Right cardiac atrium (tissue), 5 donors: ENCODE results near the gene TRIP12. TPM values are rescaled to one million over a fixed set of nuclear protein-coding genes. Genes with fewer than 3 reads are reported as not detected.

Experiments used
- ATAC-seq, 2 donors: fragments of 200-7000 bp; cut with Tn5 transposase; one replicate each; pipeline versions ENCODE4 v1.8.0 to v1.9.1; 2020; ENCODE audit warnings: moderate library complexity in 2 of 2, mild to moderate bottlenecking in 1 of 2
- DNase-seq, 3 donors: peaks; one replicate each; pipeline ENCODE4 v3.0.0-alpha.2; 2020
- H3K27ac ChIP-seq: one replicate; pipeline ENCODE4 v1.5.1; 2013; ENCODE audit warnings: mild to moderate bottlenecking, low read length, control low read depth, moderate library complexity
- H3K27me3 ChIP-seq: one replicate; pipeline ENCODE4 v1.6.1; 2013; ENCODE audit not compliant: control insufficient read depth, insufficient read depth
- H3K4me1 ChIP-seq: one replicate; pipeline ENCODE4 v1.6.1; 2013; ENCODE audit warnings: low read length; ENCODE audit not compliant: control insufficient read depth, insufficient read depth
- H3K4me3 ChIP-seq: one replicate; pipeline ENCODE4 v1.5.1; 2013; ENCODE audit warnings: low read length, control low read depth
- H3K9me3 ChIP-seq: one replicate; pipeline ENCODE4 v1.6.1; 2013; ENCODE audit warnings: low read length; ENCODE audit not compliant: control insufficient read depth
- WGBS: extraction: QIAGEN DNeasy Blood & Tissue Kit; methylation state at CpG from one replicate; pipeline ENCODE4 v1.1.7; 2013; 5-methylcytosine and 5-hydroxymethylcytosine counted together
- intact Hi-C, 4 donors: fragments of 100-400 bp; cut with DNase I; formaldehyde crosslinking; loops; one replicate each; pipeline versions ENCODE4 v1.11.0 to v1.14.0; 2022 to 2023
- polyA plus RNA-seq: library from polyadenylated mRNA; stranded (reverse); fragments of 200-250 nt; gene quantifications from one replicate; pipeline ENCODE4 v1.2.3, GENCODE V29; 2013
- total RNA-seq, 4 donors: library from RNA; stranded (reverse); fragmentation: NEBNext Ultra II Directional; extraction: Animal tissue kit (Norgen Biotek cat#: 25700); gene quantifications; one replicate each; pipeline ENCODE4 v1.2.1, GENCODE V29; 2021
- donor health status: healthy with polysubstance abuse.
- donor health status: DM: no; HTN: yes; CAD: no.
- donor health status: DM: no; HTN: no; CAD: no.
- donor health status: DM: no; HTN: yes; CAD: no; lungs with severe emphysema.
- donor health status: DM: yes; HTN: yes; CAD: no.

Gene TRIP12
- total and polyA plus RNA-seq, 5 donors, result 24.5 to 212 (median 203) TPM

GRCh38 chr2:229874647-229875046 lies 47.2 kb downstream of the TRIP12 start:
- 84% methylated on average over 4 of the region's 4 CpGs for WGBS
- ATAC-seq, result no peak
- no peak overlapping the region for H3K27ac ChIP-seq
- no peaks in the 10 kb centered on the region for H3K27me3 ChIP-seq
- no peaks in the 10 kb centered on the region for H3K9me3 ChIP-seq
- no peak overlapping the region for H3K4me3 ChIP-seq
- no peak for DNase-seq
- peaks cover 3% of the 10 kb centered on the region for H3K4me1 ChIP-seq
- intact Hi-C loops, result no loop called here

GRCh38 chr2:229873123-229873581 lies 48.7 kb downstream of the TRIP12 start:
- ATAC-seq, result no peak
- Histone ChIP-seq H3K27me3 (no peaks in the 10 kb centered on the region), H3K4me3 (no peak overlapping the region), H3K4me1 (peaks cover 3% of the 10 kb centered on the region), H3K27ac (no peak overlapping the region), H3K9me3 (no peaks in the 10 kb centered on the region)
- whole genome bisulfite sequencing, result 38% methylated on average over 1 of the region's 1 CpG
- DNase-seq, result no peak
- intact Hi-C loops, result no loop called here

- no peak overlapping the region for H3K4me3 ChIP-seq
- WGBS, result 95% methylated on average over 6 of the region's 6 CpGs
- intact Hi-C loops, result no loop called here
- H3K4me1 ChIP-seq, result peaks cover 3% of the 10 kb centered on the region
- H3K9me3 ChIP-seq, result no peaks in the 10 kb centered on the region
- H3K27ac ChIP-seq, result no peak overlapping the region
- H3K27me3 ChIP-seq, result no peaks in the 10 kb centered on the region
- DNase-seq (no peak), ATAC-seq (no peak)
Observed at GRCh38 chr2:229870903-229871656, 50.7 kb downstream of the TRIP12 start.

- ATAC-seq, result no peak
Observed at GRCh38 chr2:229869226-229869625, 52.6 kb downstream of the TRIP12 start.

GRCh38 chr2:229868794-229869193 lies 53.0 kb downstream of the TRIP12 start:
- no peak overlapping the region for H3K27ac ChIP-seq
- H3K27me3 ChIP-seq, result no peaks in the 10 kb centered on the region
- no peak overlapping the region for H3K4me3 ChIP-seq
- DNase-seq (no peak), ATAC-seq (no peak)
- H3K9me3 ChIP-seq, result no peaks in the 10 kb centered on the region
- WGBS, result 81% methylated on average over 2 of the region's 2 CpGs
- H3K4me1 ChIP-seq, result peaks cover 3% of the 10 kb centered on the region
- intact Hi-C loops, result no loop called here

More at GRCh38 chr2:229869226-229869625, 52.6 kb downstream of the TRIP12 start:
- intact Hi-C loops, result no loop called here
- no peaks in the 10 kb centered on the region for H3K9me3 ChIP-seq
- H3K4me3 ChIP-seq, result no peak overlapping the region
- no peak overlapping the region for H3K27ac ChIP-seq
- H3K4me1 ChIP-seq, result peaks cover 3% of the 10 kb centered on the region
- no peaks in the 10 kb centered on the region for H3K27me3 ChIP-seq
- WGBS, result 94% methylated on average over 3 of the region's 3 CpGs
- no peak for DNase-seq

GRCh38 chr2:229865033-229865432 lies 56.8 kb downstream of the TRIP12 start:
- Histone ChIP-seq H3K27ac (no peak overlapping the region), H3K27me3 (no peaks in the 10 kb centered on the region), H3K9me3 (no peaks in the 10 kb centered on the region), H3K4me1 (no peaks in the 10 kb centered on the region), H3K4me3 (no peak overlapping the region)
- 93% methylated on average over 2 of the region's 2 CpGs for WGBS
- intact Hi-C loops, result no loop called here
- no peak for DNase-seq
- ATAC-seq, result no peak

GRCh38 chr2:229861431-229861830 lies 60.4 kb downstream of the TRIP12 start:
- no peaks in the 10 kb centered on the region for H3K9me3 ChIP-seq
- no peak overlapping the region for H3K4me3 ChIP-seq
- H3K4me1 ChIP-seq, result peaks cover 1% of the 10 kb centered on the region
- ATAC-seq, result no peak
- H3K27me3 ChIP-seq, result no peaks in the 10 kb centered on the region
- intact Hi-C loops, result no loop called here
- no peak overlapping the region for H3K27ac ChIP-seq
- no peak for DNase-seq

GRCh38 chr2:229860334-229860733 lies 61.5 kb downstream of the TRIP12 start:
- H3K4me3 ChIP-seq, result no peak overlapping the region
- 98% methylated on average over 1 of the region's 1 CpG for WGBS
- no peaks in the 10 kb centered on the region for H3K9me3 ChIP-seq
- no peaks in the 10 kb centered on the region for H3K27me3 ChIP-seq
- peaks cover 3% of the 10 kb centered on the region for H3K4me1 ChIP-seq
- ATAC-seq, result no peak
- no peak overlapping the region for H3K27ac ChIP-seq
- intact Hi-C loops, result no loop called here
- DNase-seq, result no peak

- Histone ChIP-seq H3K27me3 (no peaks in the 10 kb centered on the region), H3K4me3 (no peak overlapping the region), H3K9me3 (no peaks in the 10 kb centered on the region), H3K4me1 (peaks cover 4% of the 10 kb centered on the region), H3K27ac (no peak overlapping the region)
- DNase-seq (no peak), ATAC-seq (no peak)
- intact Hi-C loops, result no loop called here
- 97% methylated on average over 3 of the region's 3 CpGs for WGBS
Observed at GRCh38 chr2:229858351-229858750, 63.5 kb downstream of the TRIP12 start.

- WGBS, result 97% methylated on average over 1 of the region's 1 CpG
- no peaks in the 10 kb centered on the region for H3K9me3 ChIP-seq
- intact Hi-C loops, result no loop called here
- no peak for ATAC-seq
- no peaks in the 10 kb centered on the region for H3K27me3 ChIP-seq
- H3K27ac ChIP-seq, result no peak overlapping the region
- no peak for DNase-seq
- H3K4me3 ChIP-seq, result no peak overlapping the region
- H3K4me1 ChIP-seq, result peaks cover 4% of the 10 kb centered on the region
Observed at GRCh38 chr2:229857634-229858033, 64.2 kb downstream of the TRIP12 start.

- Histone ChIP-seq H3K4me1 (peaks cover 4% of the 10 kb centered on the region), H3K4me3 (no peak overlapping the region), H3K27ac (no peak overlapping the region), H3K9me3 (no peaks in the 10 kb centered on the region), H3K27me3 (no peaks in the 10 kb centered on the region)
- DNase-seq (no peak), ATAC-seq (no peak)
- intact Hi-C loops, result no loop called here
Observed at GRCh38 chr2:229856413-229856812, 65.4 kb downstream of the TRIP12 start.

- 94% methylated on average over 5 of the region's 5 CpGs for WGBS
- no peak for ATAC-seq
- no peak for DNase-seq
- intact Hi-C loops, result no loop called here
- Histone ChIP-seq H3K4me1 (peaks cover 4% of the 10 kb centered on the region), H3K4me3 (no peak overlapping the region), H3K27me3 (no peaks in the 10 kb centered on the region), H3K27ac (no peak overlapping the region), H3K9me3 (no peaks in the 10 kb centered on the region)
Observed at GRCh38 chr2:229855116-229855515, 66.7 kb downstream of the TRIP12 start.
